HEK293 (cell line): Measurements from ENCODE around the gene SMARCD1.

Experiments
- CTCF ChIA-PET: fragments of 350-600 bp; formaldehyde crosslinking; extraction: SDS; loops from one replicate; lab custom pipeline; 2021; ENCODE audit warnings: antibody characterized with exemption; lab: Yijun Ruan, JAX
- POLR2A ChIA-PET: fragments of 300-600 bp; formaldehyde crosslinking; extraction: SDS; loops from one replicate; lab custom pipeline; 2020; ENCODE audit warnings: antibody characterized with exemption, inconsistent platforms; lab: Yijun Ruan, JAX
- H3K27ac ChIP-seq: fragments of 200-500 bp; sonication (Bioruptor generic); 2 replicates; pipeline ENCODE4 v1.5.1; 2014; ENCODE audit warnings: low read depth, low read length, control low read depth, inconsistent platforms; ENCODE audit errors: extremely low read depth
- H3K36me3 ChIP-seq, 2 experiments: fragments of 200-500 bp in 1 of 2; sonication (Bioruptor generic) in 1 of 2; 1 replicate in 1 of 2; 2 replicates in 1 of 2; pipeline ENCODE4 v1.5.1; 2014 to 2017; ENCODE audit warnings: inconsistent platforms in 2 of 2, low read length in 2 of 2; ENCODE audit not compliant: control insufficient read depth in 2 of 2, insufficient read depth in 1 of 2
- H3K4me1 ChIP-seq: fragments of 200-500 bp; sonication (Bioruptor generic); 2 replicates; pipeline ENCODE4 v1.5.1; 2014; ENCODE audit warnings: mild to moderate bottlenecking, low read length, inconsistent platforms; ENCODE audit not compliant: control insufficient read depth, insufficient read depth
- H3K4me3 ChIP-seq: 2 replicates; pipeline ENCODE4 v1.5.1; 2011; ENCODE audit warnings: low read depth, mild to moderate bottlenecking, control low read depth, low read length, moderate library complexity
- H3K9me3 ChIP-seq: fragments of 200-500 bp; sonication (Bioruptor generic); 2 replicates; pipeline ENCODE4 v1.5.1; 2014; ENCODE audit warnings: low read depth, low read length, inconsistent platforms; ENCODE audit not compliant: control insufficient read depth, insufficient read depth
- EGR2 ChIP-seq: fragments of 450-650 bp; formaldehyde crosslinking; IDR thresholded peaks from 2 replicates; pipeline ENCODE4 v1.5.1; 2016; ENCODE audit warnings: low read depth, missing biosample characterization, missing genetic modification characterization
- FEZF1 ChIP-seq: fragments of 450-650 bp; formaldehyde crosslinking; IDR thresholded peaks from 2 replicates; pipeline ENCODE4 v1.5.1; 2016; ENCODE audit warnings: missing biosample characterization, missing genetic modification characterization
- ZFHX2 ChIP-seq: fragments of 450-650 bp; formaldehyde crosslinking; conservative IDR thresholded peaks from 2 replicates; pipeline ENCODE4 v1.5.1; 2016; ENCODE audit warnings: missing biosample characterization, missing genetic modification characterization
- ZNF24 ChIP-seq: fragments of 450-650 bp; formaldehyde crosslinking; IDR thresholded peaks from 2 replicates; pipeline ENCODE4 v1.5.1; 2016; ENCODE audit warnings: missing biosample characterization, missing genetic modification characterization
- ZNF341 ChIP-seq: fragments of 450-650 bp; formaldehyde crosslinking; IDR thresholded peaks from 2 replicates; pipeline ENCODE4; 2016; ENCODE audit warnings: low read depth, missing biosample characterization, missing genetic modification characterization
- ZNF394 ChIP-seq: fragments of 450-650 bp; formaldehyde crosslinking; IDR thresholded peaks from 2 replicates; pipeline ENCODE4 v1.5.1; 2016; ENCODE audit warnings: missing biosample characterization, missing genetic modification characterization, mild to moderate bottlenecking, moderate library complexity, borderline replicate concordance
- ZNF768 ChIP-seq: fragments of 450-650 bp; formaldehyde crosslinking; IDR thresholded peaks from 2 replicates; pipeline ENCODE4 v1.5.1; 2018; ENCODE audit warnings: missing biosample characterization, mild to moderate bottlenecking, missing genetic modification characterization
- TF ChIP-seq, protein P1 (sequence below): fragments of 450-650 bp; formaldehyde crosslinking; IDR thresholded peaks from 2 replicates; pipeline ENCODE4 v1.5.1; 2016; ENCODE audit warnings: missing biosample characterization, missing genetic modification characterization, low read depth
- TF ChIP-seq, protein P2 (sequence below): fragments of 450-650 bp; formaldehyde crosslinking; IDR thresholded peaks from 2 replicates; pipeline ENCODE4 v1.5.0; 2017; ENCODE audit warnings: missing biosample characterization, missing genetic modification characterization, borderline replicate concordance
- TF ChIP-seq, protein P3 (sequence below): fragments of 450-650 bp; formaldehyde crosslinking; IDR thresholded peaks from 2 replicates; pipeline ENCODE4 v1.5.1; 2016; ENCODE audit warnings: missing biosample characterization, missing genetic modification characterization
- TF ChIP-seq, protein P4 (sequence below): fragments of 450-650 bp; formaldehyde crosslinking; IDR thresholded peaks from 2 replicates; pipeline ENCODE4 v1.5.1; 2017; ENCODE audit warnings: missing biosample characterization, missing genetic modification characterization
- TF ChIP-seq, protein P5 (sequence below): fragments of 450-650 bp; formaldehyde crosslinking; IDR thresholded peaks from 2 replicates; pipeline ENCODE4 v1.5.1; 2016; ENCODE audit warnings: missing biosample characterization, missing genetic modification characterization

SMARCD1 gene

DNA sequence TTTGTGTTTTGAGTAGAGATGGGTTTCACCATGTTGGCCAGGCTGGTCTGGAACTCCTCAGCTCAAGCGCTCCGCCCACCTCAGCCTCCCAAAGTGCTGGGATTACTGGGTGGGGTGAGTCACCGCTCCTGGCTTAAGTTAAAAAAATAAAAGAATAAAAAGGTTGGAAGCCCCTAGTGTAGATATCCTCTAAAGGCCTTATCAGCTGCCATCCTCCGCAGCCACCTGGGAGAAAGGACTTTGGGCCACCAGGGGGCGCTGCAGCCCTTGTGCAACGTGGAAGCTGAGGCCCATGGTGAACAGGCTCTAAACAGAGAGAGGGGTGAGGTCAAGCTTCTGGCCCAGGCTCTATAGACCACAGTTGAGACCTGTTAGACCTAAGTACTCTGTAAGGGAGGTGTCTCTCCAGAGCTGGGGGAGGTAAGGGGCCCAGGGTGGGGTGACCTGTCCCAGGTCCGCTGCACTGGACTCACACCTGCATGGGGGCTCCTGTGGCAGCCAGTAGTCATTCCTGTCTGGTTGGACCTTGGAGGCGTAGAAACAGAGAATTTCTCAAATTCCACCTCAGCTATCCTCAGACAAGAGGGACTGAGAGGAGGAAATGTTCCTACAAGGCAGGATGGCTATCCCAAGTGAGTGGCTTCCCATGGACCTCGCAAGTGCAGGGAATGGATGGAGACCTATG lies 45.8 kb upstream of the SMARCD1 start (continued):
- TF ChIP-seq, protein P1, sequence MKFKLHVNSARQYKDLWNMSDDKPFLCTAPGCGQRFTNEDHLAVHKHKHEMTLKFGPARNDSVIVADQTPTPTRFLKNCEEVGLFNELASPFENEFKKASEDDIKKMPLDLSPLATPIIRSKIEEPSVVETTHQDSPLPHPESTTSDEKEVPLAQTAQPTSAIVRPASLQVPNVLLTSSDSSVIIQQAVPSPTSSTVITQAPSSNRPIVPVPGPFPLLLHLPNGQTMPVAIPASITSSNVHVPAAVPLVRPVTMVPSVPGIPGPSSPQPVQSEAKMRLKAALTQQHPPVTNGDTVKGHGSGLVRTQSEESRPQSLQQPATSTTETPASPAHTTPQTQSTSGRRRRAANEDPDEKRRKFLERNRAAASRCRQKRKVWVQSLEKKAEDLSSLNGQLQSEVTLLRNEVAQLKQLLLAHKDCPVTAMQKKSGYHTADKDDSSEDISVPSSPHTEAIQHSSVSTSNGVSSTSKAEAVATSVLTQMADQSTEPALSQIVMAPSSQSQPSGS, result no peak
- TF ChIP-seq, protein P2, sequence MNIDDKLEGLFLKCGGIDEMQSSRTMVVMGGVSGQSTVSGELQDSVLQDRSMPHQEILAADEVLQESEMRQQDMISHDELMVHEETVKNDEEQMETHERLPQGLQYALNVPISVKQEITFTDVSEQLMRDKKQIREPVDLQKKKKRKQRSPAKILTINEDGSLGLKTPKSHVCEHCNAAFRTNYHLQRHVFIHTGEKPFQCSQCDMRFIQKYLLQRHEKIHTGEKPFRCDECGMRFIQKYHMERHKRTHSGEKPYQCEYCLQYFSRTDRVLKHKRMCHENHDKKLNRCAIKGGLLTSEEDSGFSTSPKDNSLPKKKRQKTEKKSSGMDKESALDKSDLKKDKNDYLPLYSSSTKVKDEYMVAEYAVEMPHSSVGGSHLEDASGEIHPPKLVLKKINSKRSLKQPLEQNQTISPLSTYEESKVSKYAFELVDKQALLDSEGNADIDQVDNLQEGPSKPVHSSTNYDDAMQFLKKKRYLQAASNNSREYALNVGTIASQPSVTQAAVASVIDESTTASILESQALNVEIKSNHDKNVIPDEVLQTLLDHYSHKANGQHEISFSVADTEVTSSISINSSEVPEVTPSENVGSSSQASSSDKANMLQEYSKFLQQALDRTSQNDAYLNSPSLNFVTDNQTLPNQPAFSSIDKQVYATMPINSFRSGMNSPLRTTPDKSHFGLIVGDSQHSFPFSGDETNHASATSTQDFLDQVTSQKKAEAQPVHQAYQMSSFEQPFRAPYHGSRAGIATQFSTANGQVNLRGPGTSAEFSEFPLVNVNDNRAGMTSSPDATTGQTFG (tag by site-specific recombination), result no peak
- TF ChIP-seq, protein P3, sequence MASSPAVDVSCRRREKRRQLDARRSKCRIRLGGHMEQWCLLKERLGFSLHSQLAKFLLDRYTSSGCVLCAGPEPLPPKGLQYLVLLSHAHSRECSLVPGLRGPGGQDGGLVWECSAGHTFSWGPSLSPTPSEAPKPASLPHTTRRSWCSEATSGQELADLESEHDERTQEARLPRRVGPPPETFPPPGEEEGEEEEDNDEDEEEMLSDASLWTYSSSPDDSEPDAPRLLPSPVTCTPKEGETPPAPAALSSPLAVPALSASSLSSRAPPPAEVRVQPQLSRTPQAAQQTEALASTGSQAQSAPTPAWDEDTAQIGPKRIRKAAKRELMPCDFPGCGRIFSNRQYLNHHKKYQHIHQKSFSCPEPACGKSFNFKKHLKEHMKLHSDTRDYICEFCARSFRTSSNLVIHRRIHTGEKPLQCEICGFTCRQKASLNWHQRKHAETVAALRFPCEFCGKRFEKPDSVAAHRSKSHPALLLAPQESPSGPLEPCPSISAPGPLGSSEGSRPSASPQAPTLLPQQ (tag by site-specific recombination), result 0 out of 2 replicates have a peak, but pooled peaks have one; percentile 9

DNA sequence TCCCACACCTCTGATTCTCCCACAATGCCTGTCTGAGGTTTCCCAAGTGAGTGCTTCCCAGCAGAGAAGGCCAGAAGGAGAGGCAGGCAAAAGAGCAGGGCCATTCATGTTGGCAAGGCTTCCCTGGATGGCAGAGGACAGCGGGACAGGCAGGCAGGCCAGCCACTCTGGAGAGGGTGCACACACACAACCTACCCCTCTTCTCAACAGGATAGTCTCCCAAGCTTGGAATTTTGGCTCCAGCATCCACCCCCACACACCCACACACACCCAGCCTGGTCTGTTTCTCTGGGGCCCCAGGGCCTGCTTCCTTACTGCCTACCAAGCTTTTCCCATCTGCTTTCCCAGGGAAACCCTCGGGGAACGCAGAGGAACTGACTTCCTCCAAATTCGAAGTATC lies 44.5 kb upstream of the SMARCD1 start:
- Histone ChIP-seq H3K4me3 (no peak overlapping the region), H3K9me3 (no peaks in the 10 kb centered on the region), H3K4me1 (no peaks in the 10 kb centered on the region), H3K36me3 (no peaks in the 10 kb centered on the region), H3K27ac (no peak overlapping the region)
- ChIA-PET POLR2A (no interaction called here), CTCF (interaction anchor here (0.7 to 6.3 kb wide), 5 partner anchors 14 to 200 kb away, joined by 3 to 145 read pairs (median 55); partner anchors contain the start of gene RACGAP1)
- TF ChIP-seq ZNF24 (tag by site-specific recombination) (no peak), ZFHX2 (tag by site-specific recombination) (peak; percentile 94), EGR2 (tag by site-specific recombination) (peak; percentile 92), ZNF394 (tag by site-specific recombination) (no peak)

DNA sequence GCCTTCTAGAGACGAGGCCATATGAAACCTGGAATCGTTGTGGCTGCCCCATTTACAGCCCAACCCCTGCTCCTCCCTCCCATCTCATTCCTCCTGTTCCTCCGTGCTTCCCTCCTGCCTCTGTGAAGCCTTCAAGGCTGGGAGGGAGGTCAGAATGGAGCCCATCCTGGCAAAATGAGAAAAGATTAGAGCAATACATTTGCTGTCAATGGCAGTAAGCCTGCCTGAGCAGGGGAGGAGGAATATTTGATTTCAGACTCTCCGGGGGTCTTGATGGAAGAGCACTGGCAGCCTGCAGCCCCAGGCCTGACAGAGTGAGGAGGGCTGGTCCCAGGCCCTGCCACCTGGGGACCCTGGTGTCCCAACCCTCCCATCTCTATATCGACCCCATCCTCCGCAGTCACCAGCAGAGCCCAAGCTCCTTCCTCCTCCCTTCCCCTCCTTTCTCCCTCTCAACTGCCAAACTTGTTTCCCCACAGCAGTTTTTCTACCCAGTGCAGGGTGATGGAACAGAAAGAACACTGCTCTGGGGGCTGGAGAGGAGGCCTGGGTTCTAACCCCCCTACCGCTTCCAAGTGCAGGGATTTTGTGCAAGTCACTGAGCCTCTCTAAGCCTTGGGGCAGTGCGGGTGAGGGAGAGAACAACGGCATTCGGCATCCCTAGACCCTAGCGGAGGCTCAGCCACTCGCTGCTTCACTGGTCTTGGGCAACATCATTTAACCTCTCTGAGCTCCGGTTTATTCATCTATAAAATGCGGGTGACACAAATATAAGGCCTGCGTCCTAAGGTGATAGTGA lies 43.9 kb upstream of the SMARCD1 start:
- ChIA-PET CTCF (interaction anchor here (4.0 to 6.3 kb wide), 2 partner anchors 14 to 27 kb away, joined by 67 to 145 read pairs; no protein-coding TSS in a partner anchor), POLR2A (no interaction called here)

DNA sequence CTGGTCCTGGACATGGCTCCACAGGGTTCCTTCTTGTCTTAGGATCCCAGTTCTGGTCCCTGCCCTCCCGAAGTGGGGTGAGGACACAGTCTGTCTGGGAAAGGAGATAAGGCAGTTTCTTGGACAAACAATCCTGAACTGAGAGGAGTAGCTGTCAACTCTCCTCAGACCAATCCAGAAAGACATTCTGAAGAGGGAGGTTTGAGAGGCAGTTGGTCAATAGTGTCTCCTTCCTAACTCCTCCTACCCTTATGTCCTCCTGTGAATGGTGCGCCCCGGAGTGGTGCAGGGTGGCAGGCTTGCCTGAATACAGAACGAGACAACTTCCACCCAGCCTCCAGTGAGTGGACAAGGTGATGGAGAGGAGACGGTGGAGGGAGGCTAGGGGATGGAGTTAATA lies 43.2 kb upstream of the SMARCD1 start:
- TF ChIP-seq, protein P4, sequence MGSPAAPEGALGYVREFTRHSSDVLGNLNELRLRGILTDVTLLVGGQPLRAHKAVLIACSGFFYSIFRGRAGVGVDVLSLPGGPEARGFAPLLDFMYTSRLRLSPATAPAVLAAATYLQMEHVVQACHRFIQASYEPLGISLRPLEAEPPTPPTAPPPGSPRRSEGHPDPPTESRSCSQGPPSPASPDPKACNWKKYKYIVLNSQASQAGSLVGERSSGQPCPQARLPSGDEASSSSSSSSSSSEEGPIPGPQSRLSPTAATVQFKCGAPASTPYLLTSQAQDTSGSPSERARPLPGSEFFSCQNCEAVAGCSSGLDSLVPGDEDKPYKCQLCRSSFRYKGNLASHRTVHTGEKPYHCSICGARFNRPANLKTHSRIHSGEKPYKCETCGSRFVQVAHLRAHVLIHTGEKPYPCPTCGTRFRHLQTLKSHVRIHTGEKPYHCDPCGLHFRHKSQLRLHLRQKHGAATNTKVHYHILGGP (tag by site-specific recombination), result no peak
- TF ChIP-seq, protein P5, sequence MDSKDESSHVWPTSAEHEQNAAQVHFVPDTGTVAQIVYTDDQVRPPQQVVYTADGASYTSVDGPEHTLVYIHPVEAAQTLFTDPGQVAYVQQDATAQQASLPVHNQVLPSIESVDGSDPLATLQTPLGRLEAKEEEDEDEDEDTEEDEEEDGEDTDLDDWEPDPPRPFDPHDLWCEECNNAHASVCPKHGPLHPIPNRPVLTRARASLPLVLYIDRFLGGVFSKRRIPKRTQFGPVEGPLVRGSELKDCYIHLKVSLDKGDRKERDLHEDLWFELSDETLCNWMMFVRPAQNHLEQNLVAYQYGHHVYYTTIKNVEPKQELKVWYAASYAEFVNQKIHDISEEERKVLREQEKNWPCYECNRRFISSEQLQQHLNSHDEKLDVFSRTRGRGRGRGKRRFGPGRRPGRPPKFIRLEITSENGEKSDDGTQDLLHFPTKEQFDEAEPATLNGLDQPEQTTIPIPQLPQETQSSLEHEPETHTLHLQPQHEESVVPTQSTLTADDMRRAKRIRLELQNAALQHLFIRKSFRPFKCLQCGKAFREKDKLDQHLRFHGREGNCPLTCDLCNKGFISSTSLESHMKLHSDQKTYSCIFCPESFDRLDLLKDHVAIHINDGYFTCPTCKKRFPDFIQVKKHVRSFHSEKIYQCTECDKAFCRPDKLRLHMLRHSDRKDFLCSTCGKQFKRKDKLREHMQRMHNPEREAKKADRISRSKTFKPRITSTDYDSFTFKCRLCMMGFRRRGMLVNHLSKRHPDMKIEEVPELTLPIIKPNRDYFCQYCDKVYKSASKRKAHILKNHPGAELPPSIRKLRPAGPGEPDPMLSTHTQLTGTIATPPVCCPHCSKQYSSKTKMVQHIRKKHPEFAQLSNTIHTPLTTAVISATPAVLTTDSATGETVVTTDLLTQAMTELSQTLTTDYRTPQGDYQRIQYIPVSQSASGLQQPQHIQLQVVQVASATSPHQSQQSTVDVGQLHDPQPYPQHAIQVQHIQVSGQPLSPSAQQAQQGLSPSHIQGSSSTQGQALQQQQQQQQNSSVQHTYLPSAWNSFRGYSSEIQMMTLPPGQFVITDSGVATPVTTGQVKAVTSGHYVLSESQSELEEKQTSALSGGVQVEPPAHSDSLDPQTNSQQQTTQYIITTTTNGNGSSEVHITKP (tag by site-specific recombination), result peak; percentile 43; the same call in 1 of the 2 replicates
- TF ChIP-seq ZNF768 (tag by site-specific recombination), result no peak
- TF ChIP-seq, all 188 proteins: peak for 1
- Histone ChIP-seq H3K9me3 (no peaks in the 10 kb centered on the region), H3K4me1 (no peaks in the 10 kb centered on the region), H3K27ac (no peak overlapping the region), H3K36me3 (no peaks in the 10 kb centered on the region), H3K4me3 (no peak overlapping the region)
- POLR2A ChIA-PET, result no interaction called here
- CTCF ChIA-PET, result interaction anchor here (1.0 to 3.3 kb wide), 3 partner anchors 12 to 74 kb away, joined by 3 to 19 read pairs (median 16); no protein-coding TSS in a partner anchor

More for the DNA sequence above, 43.9 kb upstream of the SMARCD1 start:
- H3K36me3 ChIP-seq, result no peaks in the 10 kb centered on the region
- TF ChIP-seq ZNF341 (tag by site-specific recombination) (peak; percentile 68), FEZF1 (no peak)
- H3K4me1 ChIP-seq, result no peaks in the 10 kb centered on the region
- no peak overlapping the region for H3K4me3 ChIP-seq
- no peak overlapping the region for H3K27ac ChIP-seq
- H3K9me3 ChIP-seq, result no peaks in the 10 kb centered on the region
